Measurements from ENCODE around the gene PTPRG. TPM values are rescaled to one million over a fixed set of nuclear protein-coding genes. Genes with fewer than 3 reads are reported as not detected.

Gene PTPRG
- total RNA-seq, 1 donor from 2014 or later, result 44.3 TPM

DNA sequence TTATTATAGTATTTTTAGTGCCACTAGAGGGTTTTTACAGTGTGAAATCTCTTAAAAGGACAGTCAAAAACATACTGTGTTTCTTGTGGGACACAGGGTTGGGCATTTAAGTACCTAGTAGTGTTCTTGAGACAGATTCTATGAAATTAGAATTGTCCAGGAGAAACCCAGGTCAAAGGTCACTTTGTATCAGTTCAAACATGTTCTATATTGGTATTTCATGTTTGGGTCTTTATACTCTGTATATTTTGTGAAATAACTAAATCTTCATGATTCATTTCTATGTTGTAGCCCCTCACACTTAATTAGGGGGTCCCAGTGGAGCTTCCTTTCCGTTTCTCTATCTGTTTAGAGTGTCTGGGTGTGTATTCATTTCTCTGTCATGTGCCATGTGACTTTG lies 171.6 kb downstream of the PTPRG start:
- Mint-ChIP-seq H3K9me3 (ENCODE audit: low read depth) (peaks cover 7% of the 10 kb centered on the region), H3K4me3 (ENCODE audit: low read depth) (no peak overlapping the region), H3K4me1 (ENCODE audit: low read depth) (peaks cover 35% of the 10 kb centered on the region), H3K27me3 (no peaks in the 10 kb centered on the region), H3K36me3 (ENCODE audit: insufficient read depth) (peaks cover 3% of the 10 kb centered on the region), H3K27ac (no peak overlapping the region)
- TF ChIP-seq, protein P1, sequence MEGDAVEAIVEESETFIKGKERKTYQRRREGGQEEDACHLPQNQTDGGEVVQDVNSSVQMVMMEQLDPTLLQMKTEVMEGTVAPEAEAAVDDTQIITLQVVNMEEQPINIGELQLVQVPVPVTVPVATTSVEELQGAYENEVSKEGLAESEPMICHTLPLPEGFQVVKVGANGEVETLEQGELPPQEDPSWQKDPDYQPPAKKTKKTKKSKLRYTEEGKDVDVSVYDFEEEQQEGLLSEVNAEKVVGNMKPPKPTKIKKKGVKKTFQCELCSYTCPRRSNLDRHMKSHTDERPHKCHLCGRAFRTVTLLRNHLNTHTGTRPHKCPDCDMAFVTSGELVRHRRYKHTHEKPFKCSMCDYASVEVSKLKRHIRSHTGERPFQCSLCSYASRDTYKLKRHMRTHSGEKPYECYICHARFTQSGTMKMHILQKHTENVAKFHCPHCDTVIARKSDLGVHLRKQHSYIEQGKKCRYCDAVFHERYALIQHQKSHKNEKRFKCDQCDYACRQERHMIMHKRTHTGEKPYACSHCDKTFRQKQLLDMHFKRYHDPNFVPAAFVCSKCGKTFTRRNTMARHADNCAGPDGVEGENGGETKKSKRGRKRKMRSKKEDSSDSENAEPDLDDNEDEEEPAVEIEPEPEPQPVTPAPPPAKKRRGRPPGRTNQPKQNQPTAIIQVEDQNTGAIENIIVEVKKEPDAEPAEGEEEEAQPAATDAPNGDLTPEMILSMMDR (IDR thresholded peaks at IDR 0.05; ENCODE audit: unreplicated experiment), result no peak
- no peak for DNase-seq (ENCODE audit: low spot score, unreplicated experiment)

DNA sequence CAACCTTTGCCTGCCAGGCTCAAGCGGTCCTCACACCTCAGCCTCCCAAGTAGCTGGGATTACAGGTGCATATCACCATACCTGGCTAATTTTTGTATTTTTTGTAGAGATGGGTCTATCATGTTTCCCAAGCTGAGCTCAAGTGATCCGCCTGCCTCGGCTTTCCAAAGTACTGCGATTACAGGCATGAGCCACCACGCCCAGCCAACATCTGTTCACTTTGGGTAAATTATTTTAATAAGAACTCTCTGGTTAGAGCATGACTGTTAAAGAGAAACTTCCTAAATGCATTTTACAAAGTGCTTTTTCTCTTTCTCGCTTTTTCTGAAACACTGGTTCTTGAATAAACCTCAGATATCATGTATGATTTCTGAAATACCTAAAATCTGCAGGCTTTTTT lies 172.5 kb downstream of the PTPRG start:
- H3K27me3 Mint-ChIP-seq, result no peaks in the 10 kb centered on the region
- H3K27ac Mint-ChIP-seq, result no peak overlapping the region
- peaks cover 32% of the 10 kb centered on the region for H3K4me1 Mint-ChIP-seq (ENCODE audit: low read depth)
- H3K36me3 Mint-ChIP-seq (ENCODE audit: insufficient read depth), result peaks cover 3% of the 10 kb centered on the region
- DNase-seq (ENCODE audit: low spot score, unreplicated experiment), result no peak
- no peak overlapping the region for H3K4me3 Mint-ChIP-seq (ENCODE audit: low read depth)
- peaks cover 7% of the 10 kb centered on the region for H3K9me3 Mint-ChIP-seq (ENCODE audit: low read depth)
- TF ChIP-seq, protein P1 (IDR thresholded peaks at IDR 0.05; ENCODE audit: unreplicated experiment), result no peak

DNA sequence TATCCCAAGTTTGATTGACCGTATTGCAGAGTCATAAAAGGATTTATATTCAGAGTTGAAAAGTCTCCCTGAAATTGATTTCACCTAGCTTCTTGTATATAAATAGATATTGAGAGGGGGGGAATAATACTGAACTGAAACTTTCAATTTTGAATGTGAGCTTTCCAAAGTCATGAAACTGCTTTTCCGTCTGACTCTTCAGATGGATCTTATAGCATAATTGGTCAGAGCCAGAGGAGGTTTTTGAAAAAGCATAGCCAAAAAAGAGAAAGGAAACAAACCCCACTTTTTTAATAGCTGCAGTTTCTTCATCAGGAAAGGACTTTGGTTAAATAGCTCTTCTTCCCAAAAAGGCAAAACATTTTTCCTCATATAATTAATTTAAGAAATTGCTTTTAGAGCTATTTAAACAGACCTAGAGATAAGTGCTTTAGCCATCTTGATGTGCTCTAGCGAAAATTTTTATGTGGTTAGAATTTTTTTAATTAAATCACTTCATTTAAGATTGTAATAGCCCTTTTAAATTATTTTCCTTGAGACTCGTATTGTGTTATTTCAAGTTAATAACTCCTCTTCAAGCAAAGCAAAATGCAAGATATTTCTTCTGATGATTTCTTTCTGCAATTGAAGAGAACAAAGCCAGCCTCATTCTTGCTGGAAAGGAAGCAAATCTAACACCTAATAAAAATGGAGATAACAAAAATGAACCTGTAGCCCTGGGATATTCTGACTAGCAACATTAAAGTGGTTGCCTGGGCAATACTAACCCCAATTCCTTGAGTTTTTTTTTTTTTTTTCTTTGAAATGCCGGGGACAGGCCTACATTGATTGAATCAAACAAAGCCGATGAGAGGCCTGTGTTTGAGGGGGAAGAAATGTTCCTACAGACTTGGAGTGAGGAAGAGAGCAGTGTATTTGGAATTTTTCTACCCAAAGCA lies 173.6 kb downstream of the PTPRG start:
- Mint-ChIP-seq H3K4me1 (ENCODE audit: low read depth) (peaks cover 21% of the 10 kb centered on the region), H3K27me3 (no peaks in the 10 kb centered on the region), H3K9me3 (ENCODE audit: low read depth) (peaks cover 7% of the 10 kb centered on the region), H3K27ac (no peak overlapping the region), H3K4me3 (ENCODE audit: low read depth) (no peak overlapping the region), H3K36me3 (ENCODE audit: insufficient read depth) (peaks cover 3% of the 10 kb centered on the region)
- TF ChIP-seq, protein P1 (IDR thresholded peaks at IDR 0.05; ENCODE audit: unreplicated experiment), result no peak
- no peak for DNase-seq (ENCODE audit: low spot score, unreplicated experiment)

DNA sequence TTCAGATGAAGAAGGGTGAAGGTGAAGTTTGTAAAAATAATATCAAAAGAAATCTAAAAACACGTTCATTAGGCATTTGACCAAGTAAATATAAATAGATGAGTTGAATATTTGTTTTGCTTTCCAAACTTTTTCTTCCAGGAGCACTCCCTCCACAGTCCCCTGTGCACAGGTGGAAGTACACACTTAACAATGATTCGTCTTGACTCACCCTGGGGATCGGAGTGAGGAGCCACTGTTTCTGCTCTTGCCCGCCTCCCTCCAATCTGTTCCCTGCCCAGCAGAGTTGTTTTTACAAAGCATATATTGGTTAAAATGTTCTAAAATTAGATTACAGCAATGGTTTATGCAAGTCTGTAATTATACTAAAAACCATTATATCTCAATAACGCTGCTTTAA lies 175.1 kb downstream of the PTPRG start:
- peaks cover 11% of the 10 kb centered on the region for H3K4me1 Mint-ChIP-seq (ENCODE audit: low read depth)
- peaks cover 3% of the 10 kb centered on the region for H3K36me3 Mint-ChIP-seq (ENCODE audit: insufficient read depth)
- no peak overlapping the region for H3K27ac Mint-ChIP-seq
- H3K27me3 Mint-ChIP-seq, result no peaks in the 10 kb centered on the region
- peaks cover 7% of the 10 kb centered on the region for H3K9me3 Mint-ChIP-seq (ENCODE audit: low read depth)
- TF ChIP-seq, protein P1 (IDR thresholded peaks at IDR 0.05; ENCODE audit: unreplicated experiment), result no peak
- no peak overlapping the region for H3K4me3 Mint-ChIP-seq (ENCODE audit: low read depth)
- no peak for DNase-seq (ENCODE audit: low spot score, unreplicated experiment)

DNA sequence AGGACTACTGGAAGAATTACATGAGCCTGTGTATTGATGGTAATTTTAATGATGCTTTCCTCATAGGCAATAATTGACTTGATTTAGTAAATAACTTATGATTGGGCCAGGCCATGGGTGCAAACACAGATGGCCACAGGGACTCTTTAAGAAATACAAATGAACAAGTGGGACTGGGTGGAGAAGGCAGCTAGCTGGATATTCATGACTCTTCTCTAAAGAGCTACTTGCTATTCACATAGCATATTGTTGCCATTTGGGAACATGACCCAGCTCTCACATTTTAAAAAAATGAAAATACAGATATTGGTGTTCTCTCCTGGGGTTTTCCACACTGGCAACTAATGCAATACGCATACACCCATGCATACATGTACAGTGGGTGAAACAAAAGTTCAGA lies 178.3 kb downstream of the PTPRG start:
- TF ChIP-seq, protein P1 (IDR thresholded peaks at IDR 0.05; ENCODE audit: unreplicated experiment), result no peak
- H3K9me3 Mint-ChIP-seq (ENCODE audit: low read depth), result peaks cover 7% of the 10 kb centered on the region
- no peak for DNase-seq (ENCODE audit: low spot score, unreplicated experiment)
- peaks cover 3% of the 10 kb centered on the region for H3K36me3 Mint-ChIP-seq (ENCODE audit: insufficient read depth)
- peaks cover 8% of the 10 kb centered on the region for H3K4me1 Mint-ChIP-seq (ENCODE audit: low read depth)
- H3K4me3 Mint-ChIP-seq (ENCODE audit: low read depth), result no peak overlapping the region
- H3K27ac Mint-ChIP-seq, result no peak overlapping the region
- H3K27me3 Mint-ChIP-seq, result no peaks in the 10 kb centered on the region
